ENCODE data around the gene FBXL16. TPM values are rescaled to one million over a fixed set of nuclear protein-coding genes. Genes with fewer than 3 reads are reported as not detected.

Gene FBXL16
- total RNA-seq, 1 donor, result under 0.01 TPM

DNA sequence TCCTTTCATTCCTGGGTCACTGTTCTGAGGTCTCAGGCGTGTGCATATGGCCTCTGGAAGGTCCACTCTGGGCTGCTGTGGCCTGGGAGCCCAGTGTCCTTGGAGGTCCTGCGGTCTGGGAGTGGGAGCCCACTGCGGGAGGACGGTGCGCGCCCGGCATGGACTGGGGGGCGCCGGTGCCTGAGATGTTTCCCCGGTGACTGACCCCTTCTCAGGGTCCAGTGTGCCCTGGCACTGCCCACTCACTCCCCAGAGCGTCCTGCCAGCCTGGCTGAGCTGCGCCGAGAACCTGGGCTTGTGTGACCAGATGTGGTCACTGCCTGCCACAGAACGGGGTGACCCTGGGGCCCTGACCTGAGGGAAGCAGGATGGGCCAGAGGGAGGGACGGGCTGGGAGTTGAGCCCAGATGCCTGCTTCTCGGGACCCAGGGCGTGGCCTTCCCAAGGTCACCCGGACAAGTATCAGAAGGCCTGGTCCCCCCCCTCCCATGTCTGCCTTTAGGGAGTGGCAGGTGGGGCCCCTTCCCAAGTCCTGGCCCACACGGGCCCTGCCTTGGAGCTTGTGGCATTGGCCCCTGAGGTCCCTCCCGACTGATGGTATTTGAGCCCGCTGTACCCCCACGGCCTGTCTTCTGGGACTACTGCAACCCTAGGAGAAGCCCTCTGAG, 31.3 kb downstream of the FBXL16 start:
- H3K4me3 ChIP-seq (ENCODE audit: low read depth, low read length), result no peak overlapping the region
- TF ChIP-seq, protein P1, sequence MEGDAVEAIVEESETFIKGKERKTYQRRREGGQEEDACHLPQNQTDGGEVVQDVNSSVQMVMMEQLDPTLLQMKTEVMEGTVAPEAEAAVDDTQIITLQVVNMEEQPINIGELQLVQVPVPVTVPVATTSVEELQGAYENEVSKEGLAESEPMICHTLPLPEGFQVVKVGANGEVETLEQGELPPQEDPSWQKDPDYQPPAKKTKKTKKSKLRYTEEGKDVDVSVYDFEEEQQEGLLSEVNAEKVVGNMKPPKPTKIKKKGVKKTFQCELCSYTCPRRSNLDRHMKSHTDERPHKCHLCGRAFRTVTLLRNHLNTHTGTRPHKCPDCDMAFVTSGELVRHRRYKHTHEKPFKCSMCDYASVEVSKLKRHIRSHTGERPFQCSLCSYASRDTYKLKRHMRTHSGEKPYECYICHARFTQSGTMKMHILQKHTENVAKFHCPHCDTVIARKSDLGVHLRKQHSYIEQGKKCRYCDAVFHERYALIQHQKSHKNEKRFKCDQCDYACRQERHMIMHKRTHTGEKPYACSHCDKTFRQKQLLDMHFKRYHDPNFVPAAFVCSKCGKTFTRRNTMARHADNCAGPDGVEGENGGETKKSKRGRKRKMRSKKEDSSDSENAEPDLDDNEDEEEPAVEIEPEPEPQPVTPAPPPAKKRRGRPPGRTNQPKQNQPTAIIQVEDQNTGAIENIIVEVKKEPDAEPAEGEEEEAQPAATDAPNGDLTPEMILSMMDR (IDR thresholded peaks at IDR 0.05; ENCODE audit: insufficient read depth, low read length), result no peak
- DNase-seq (ENCODE audit: low read depth), result no peak

DNA sequence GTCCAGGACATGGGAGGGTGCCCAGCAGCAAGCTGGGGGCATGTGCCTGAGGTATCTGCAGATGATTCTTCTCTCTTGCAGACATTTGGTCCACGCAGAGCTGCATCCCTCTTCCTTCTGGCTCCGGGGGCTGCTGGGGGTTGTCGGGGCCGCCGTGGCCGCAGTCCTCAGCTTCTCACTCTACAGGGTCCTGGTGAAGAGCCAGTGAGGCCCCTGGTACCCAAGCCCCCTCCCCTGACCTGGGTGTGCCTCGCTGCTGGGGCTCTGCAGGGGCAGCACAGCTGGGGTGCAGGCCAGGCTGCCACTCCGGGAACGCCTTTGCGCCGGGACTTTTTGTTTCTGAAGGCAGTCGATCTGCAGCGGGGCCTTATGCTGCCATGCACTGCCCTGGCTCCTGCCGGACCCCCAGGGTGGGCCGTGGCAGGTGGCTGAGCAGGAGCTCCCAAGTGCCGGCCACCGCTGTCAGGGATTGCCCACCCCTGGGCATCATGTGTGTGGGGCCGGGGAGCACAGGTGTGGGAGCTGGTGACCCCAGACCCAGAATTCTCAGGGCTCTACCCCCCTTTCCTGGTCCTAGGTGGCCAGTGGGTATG, 32.1 kb downstream of the FBXL16 start:
- no peak overlapping the region for H3K4me3 ChIP-seq (ENCODE audit: low read depth, low read length)
- TF ChIP-seq, protein P1 (IDR thresholded peaks at IDR 0.05; ENCODE audit: insufficient read depth, low read length), result no peak
- DNase-seq (ENCODE audit: low read depth), result no peak

DNA sequence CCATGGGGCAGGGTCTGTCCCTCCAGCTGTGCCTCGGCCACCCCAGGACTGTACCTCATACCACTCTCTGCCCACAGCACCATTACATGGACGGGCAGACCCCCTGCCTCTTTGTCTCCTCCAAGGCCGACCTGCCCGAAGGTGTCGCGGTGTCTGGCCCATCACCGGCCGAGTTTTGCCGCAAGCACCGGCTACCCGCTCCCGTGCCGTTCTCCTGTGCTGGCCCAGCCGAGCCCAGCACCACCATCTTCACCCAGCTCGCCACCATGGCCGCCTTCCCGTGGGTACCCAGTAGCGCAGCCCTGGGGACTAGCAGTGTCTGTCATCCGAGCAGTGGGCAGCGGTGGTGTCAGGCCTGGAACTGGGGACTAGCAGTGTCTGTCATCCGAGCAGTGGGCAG, 32.8 kb downstream of the FBXL16 start:
- DNase-seq (ENCODE audit: low read depth), result no peak
- TF ChIP-seq, protein P1 (IDR thresholded peaks at IDR 0.05; ENCODE audit: insufficient read depth, low read length), result no peak

DNA sequence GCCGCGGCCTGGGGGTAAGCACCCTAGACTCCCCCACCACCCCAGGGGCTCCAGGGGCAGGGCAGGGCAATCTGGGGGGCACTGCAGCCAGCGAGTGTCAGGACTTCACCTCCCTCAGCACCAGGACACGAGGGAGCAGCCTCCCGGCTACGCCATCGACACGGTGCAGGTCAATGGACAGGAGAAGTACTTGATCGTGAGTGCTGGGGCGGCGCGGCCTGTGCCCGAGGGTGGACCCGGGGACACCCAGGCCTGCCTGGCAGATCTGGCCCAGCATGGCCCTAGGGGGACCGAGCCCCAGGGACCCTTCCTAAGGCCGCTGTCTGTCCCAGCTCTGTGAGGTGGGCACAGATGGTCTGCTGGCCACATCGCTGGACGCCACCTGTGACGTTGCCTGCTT, 33.2 kb downstream of the FBXL16 start:
- no peak for DNase-seq (ENCODE audit: low read depth)
- TF ChIP-seq, protein P1 (IDR thresholded peaks at IDR 0.05; ENCODE audit: insufficient read depth, low read length), result no peak

More for the DNA sequence above, 32.8 kb downstream of the FBXL16 start:
- H3K4me3 ChIP-seq (ENCODE audit: low read depth, low read length), result no peak overlapping the region

DNA sequence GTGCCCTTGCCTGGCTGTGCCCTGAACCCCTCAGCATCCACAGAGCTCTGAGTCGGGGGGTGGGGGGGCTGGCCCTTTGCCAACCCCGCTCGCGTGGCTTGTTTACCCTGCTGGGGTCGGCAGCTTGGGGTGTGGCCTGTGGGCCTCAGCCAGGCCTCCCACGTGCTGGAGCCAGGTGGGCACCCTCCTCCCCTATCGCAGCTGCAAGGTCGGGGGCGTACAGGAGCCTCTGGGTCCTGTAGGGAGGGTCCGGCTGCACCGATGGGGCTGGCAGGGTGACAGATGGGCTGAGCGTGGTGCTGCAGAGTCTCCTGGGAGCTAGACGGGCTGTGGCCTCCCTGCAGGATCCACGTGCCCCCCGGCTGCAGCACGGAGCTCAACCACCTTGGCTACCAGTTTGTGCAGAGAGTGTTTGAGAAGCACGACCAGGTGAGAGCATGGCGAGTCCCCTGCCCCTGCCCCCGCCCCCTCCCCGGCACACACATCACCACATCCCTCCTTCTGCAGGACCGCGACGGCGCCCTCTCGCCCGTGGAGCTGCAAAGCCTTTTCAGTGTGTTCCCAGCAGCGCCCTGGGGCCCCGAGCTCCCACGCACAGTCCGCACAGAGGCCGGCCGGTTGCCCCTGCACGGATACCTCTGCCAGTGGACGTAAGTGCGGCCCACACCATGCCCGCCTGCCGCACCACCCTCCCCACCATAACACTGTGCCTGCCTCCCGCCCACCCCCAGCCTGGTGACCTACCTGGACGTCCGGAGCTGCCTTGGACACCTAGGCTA, 34.1 kb downstream of the FBXL16 start:
- TF ChIP-seq, protein P1 (IDR thresholded peaks at IDR 0.05; ENCODE audit: insufficient read depth, low read length), result no peak
- DNase-seq (ENCODE audit: low read depth), result no peak
- H3K4me3 ChIP-seq (ENCODE audit: low read depth, low read length), result no peak overlapping the region

More for the DNA sequence above, 33.2 kb downstream of the FBXL16 start:
- H3K4me3 ChIP-seq (ENCODE audit: low read depth, low read length), result no peak overlapping the region

DNA sequence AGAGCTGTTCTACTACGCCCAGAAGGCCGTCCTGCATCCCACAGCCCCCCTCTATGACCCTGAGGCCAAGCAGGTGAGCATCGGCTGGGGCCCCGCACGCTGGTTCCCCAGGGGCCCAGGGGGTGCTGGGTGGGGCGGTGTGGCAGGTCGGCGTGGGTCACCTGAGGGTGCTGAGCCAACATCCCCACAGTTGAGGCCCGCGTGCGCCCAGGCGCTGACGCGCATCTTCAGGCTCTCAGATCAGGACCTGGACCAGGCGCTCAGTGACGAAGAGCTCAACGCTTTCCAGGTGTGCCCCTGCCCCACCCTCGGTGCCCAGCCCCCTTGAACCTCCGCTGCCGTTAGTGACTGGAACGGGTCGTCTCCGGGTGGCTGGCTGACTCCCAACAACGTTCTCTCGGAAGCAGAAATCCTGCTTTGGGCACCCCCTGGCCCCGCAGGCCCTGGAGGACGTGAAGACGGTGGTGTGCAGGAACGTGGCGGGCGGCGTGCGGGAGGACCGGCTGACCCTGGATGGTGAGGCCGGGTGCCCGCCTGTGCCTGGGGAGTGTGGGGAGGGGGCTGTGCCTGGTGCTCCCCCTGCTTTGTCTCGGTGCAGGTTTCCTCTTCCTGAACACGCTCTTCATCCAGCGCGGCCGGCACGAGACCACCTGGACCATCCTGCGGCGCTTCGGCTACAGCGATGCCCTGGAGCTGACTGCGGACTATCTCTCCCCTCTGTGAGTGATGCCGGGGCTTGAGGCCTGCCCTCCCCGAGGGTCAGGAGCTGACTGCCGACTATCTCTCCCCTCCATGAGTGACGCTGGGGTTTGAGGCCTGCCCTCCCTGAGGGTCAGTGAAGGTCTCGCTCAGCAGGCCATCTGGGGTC, 34.9 kb downstream of the FBXL16 start:
- TF ChIP-seq, protein P1 (IDR thresholded peaks at IDR 0.05; ENCODE audit: insufficient read depth, low read length), result no peak

More for the DNA sequence above, 34.9 kb downstream of the FBXL16 start:
- DNase-seq (ENCODE audit: low read depth), result no peak
- no peak overlapping the region for H3K4me3 ChIP-seq (ENCODE audit: low read depth, low read length)

All from fibroblast of the aortic adventitia (primary cell).